GM18517 (cell line): Measurements from ENCODE around the gene ZNF791.
"Not testable (repeated sequence)": the region's sequence is repeated elsewhere in the genome, so short reads cannot be mapped to it uniquely, and the experiment has no call there.

Source experiments
- ATAC-seq: cut with Tn5 transposase; IDR thresholded peaks from one replicate; pipeline ENCODE4 v1.9.1; 2021; ENCODE audit warnings: mild to moderate bottlenecking, moderate library complexity; ENCODE audit not compliant: unreplicated experiment

ZNF791 gene

DNA sequence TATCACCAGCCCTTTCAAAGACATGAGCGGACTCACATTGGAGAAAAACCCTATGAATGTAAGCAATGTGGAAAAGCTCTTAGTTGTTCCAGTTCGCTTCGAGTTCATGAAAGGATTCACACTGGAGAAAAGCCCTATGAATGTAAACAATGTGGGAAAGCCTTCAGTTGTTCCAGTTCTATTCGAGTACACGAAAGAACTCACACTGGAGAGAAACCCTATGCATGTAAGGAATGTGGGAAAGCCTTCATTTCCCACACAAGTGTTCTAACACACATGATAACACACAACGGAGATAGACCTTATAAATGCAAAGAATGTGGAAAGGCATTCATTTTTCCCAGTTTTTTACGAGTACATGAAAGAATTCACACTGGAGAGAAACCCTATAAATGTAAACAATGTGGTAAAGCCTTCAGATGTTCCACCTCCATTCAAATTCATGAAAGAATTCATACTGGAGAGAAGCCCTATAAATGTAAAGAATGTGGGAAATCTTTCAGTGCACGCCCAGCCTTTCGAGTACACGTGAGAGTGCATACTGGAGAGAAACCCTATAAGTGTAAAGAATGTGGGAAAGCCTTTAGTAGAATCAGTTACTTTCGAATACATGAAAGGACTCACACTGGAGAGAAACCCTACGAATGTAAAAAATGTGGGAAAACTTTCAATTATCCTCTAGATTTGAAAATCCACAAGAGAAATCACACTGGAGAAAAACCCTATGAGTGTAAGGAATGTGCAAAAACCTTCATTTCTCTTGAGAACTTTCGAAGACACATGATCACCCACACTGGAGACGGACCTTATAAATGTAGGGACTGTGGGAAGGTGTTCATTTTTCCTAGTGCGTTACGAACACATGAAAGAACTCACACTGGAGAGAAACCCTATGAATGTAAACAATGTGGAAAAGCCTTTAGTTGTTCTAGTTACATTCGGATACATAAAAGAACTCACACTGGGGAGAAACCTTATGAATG lies 17.6 kb downstream of the ZNF791 start:
- no peak for ATAC-seq

DNA sequence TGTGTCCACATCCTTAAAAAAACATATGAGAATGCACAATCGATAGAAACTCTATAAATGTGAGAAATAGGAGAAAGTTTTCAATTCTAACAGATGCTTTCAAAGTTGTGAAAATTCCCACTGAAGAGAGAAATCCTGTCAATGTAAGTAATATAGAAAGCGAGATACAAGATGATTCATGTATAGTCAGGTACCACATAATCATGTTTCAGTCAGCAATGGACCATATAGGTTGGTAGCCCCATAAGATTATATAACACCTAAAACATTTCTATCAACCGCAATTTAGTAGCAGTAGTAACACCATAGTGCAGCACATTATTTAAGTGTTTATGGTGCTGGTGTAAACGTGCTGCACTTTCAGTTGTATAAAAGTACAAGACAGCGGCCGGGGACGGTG lies 18.5 kb downstream of the ZNF791 start:
- no peak for ATAC-seq

DNA sequence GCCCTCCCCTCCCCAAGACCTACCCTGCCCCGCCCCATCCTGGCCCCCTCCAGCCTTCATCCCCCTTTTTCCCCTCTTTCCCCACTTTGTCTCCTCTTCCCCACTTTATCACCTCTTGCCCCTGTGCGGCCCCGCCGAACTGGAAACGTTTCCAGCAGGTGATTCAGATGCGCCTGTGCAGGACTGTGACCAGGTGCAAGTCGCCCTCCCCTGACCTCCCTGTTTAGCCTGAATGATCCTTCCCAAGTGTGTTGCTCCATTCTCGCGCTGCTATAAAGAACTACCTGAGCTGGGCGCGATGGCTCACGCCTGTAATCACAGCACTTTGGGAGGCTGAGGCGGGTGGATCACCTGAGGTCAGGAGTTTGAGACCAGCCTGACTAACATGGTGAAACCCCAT lies 25.9 kb downstream of the ZNF791 start:
- no peak for ATAC-seq

DNA sequence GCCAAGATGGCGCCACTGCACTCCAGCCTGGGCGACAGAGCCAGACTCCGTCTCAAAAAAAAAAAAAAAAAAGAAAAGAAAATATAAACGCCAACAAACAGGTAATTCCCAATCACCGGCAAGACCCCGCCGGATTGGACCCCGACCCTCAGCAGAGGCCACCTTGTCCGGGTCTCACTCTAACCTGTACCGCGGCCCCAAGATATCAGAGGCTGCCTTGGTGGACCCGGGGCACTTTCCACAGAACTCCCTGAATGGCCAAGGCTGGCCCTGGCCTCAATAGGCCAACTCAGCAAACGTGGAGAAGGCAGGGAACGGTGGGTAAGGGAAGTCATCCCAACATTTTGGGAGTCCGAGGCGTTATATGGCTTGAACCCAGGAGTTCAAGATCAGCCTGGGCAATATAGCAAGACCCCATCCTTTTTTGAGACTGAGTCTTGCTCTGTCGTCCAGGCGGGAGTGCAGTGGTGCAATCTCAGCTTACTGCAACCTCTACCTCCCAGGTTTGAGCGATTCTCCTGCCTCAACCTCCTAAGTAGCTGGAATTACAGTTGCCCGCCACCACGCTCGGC lies 28.0 kb downstream of the ZNF791 start:
- ATAC-seq, result no peak

DNA sequence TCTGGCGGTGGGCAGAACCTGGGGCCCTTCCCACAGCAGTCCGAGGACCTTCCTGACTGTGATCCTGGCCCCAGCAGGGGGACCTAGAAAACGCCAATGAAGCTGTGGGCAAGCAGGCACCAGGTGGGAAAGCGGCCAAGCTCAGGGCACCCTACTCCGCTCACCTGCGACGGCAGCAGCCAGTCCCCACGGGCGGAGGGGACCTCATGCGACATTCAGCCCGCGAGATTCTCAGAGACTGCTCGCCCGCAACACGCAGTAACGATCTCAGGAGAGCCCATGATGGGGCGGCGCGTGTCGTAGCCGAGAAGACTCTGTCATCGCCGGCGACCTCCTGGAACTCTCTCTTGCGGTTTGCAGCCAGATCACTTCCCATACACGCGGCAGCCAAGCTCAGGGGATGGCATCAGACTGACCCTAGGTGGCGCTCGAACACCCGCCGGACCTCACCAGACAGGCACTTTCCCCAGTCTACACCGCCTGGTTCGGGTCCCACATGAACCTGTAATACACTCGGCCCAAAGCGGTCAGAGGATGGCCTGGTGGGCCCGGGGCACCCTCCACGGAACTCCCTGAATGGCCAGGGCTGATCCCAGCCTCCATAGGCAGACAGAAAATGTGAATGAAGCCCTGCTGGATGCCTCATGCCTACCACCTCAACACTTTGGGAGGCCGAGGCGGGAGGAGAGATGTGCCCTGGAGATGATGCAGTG lies 29.3 kb downstream of the ZNF791 start:
- no peak for ATAC-seq

DNA sequence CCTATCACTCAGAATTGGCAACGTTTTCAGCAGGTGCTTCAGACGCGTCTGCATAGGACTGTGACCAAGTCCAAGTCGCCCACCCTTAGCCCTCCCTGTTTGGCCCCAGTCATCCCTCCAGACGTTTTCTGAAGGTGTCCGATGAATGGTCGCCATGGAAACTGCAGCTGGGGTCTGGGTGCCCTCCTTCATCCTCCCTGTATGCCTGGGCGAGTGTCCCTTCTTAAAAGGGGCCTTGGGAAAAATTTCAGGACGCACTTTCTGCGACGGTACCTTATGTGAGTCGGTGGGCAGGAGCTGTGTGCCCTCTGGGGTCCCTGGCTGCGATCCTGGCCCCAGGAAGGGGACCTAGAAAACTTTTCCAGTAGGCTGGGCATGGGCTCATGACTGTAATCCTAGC lies 30.7 kb downstream of the ZNF791 start:
- ATAC-seq, result no peak

DNA sequence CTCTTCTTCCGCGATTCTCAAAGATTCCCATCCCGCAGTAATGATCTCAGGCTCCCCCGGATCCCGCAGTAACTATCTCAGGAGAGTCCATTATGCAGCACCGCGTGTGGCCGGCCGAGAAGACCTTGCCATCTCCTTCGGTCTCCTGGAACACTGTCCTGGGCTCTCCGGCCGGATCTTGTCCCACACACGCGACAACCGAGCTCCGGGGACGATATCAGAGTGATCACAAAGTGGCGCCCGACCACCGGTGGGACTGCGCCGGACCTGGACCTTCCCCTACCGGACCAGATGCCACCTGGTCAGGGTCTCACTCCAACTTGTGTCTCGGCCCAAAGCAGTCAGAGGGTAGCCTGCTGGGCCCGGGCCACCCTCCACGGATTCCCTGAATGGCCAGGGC lies 31.8 kb downstream of the ZNF791 start:
- no peak for ATAC-seq

DNA sequence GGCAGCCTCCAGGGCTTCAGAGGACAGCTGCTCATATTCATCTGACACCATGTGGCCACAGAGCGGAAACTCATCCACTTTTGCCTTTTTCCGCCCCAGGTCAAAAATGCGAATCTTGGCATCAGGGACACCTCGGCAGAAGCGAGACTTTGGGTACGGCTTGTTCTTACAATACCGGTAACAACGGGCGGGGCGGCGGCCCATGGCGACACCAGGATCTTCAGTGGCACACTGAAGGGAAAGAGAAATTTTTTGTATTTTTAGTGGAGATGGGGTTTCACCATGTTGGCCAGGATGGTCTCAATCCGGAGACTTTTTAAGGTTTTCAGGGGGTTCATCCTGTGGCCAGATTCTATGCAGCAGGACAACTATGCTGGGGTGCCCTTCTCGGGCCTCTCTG lies 33.0 kb downstream of the ZNF791 start:
- not testable (repeated sequence) for ATAC-seq

DNA sequence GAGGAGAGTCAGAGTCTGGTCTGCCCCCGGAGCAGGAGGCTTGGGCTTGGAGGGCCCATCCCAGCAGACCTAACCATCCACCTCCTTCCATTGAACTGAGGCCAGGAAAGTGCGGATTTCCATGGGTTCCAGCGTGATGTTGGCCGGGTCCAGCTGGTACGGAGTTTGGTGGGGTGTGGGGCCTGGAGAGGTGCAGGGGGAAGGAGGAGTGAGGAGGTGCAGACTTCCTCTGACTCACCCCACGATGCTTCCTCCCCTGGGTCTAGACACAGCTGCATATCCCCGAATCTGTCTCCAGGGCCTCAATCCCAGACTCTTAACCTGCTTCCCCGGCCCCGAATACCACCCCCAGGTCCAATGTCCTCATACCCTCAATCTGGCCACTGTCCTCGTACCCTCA lies 35.8 kb downstream of the ZNF791 start:
- ATAC-seq, result no peak

DNA sequence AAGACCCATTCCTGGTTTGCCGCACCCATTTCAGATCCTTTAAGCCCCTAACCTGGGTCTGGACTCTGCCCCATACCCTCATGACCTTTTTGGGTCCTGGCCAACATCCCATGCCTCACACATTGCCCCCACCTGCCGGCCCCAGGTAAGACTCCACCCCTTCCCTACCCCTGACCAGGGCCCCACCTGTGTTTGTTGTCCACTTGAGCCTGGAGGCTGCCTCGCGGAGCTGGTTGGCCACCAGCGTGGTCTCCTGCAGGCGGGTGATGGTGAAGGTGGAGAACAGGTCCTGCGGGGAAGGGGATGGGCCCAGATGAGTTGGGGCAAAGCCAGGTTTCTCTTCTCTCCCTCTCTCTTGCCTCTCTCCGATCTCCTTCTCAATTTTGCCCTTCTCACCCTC lies 36.3 kb downstream of the ZNF791 start:
- no peak for ATAC-seq

DNA sequence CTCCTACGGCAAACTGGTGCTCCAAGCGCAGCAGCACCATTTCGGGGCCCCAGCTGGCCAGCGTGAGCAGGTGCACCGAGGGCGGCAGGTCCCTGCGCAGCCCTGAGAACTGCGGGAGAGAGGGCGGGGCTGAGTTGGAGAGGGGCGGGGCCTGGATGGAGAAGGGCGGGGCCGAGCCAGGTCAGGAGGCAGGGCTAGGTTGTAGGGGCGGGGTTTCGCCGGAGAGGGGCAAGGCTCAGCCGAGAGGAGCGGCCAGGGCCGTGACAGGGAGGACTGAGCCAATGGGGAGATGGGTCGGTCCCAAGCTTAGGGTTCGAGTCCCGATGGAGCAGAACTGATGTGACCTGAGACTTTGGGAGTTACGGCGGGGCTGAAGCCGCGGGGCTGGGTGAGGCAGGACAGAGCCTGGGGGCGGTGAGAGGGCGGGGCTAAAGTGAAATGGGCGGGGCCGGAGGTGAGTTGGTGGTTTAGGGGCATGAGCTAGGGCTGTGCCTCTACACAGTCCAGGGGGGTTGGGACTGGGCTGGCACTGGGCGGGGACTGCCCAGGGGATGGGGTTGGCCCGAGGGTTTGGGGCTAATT lies 36.9 kb downstream of the ZNF791 start:
- no peak for ATAC-seq

DNA sequence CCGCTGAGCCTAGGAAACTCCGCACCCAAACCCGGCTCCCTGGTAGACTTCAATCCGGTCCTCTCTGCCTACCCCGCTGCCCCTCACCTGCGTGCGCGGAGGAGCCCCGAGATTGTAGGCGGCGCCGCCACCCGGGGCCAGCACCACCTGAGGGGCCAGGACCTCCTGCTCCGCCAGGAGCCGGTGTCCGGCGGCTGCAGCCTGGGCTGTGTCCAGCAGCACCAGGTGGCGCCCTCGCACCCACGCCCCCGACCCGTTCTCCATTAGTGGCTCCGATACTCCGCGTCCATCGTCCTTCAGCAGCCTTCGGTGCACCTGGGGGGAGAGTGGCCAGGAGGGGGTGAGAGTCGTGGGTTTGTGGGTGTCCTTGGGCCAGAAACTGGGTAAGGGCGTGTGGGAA lies 37.4 kb downstream of the ZNF791 start:
- no peak for ATAC-seq

DNA sequence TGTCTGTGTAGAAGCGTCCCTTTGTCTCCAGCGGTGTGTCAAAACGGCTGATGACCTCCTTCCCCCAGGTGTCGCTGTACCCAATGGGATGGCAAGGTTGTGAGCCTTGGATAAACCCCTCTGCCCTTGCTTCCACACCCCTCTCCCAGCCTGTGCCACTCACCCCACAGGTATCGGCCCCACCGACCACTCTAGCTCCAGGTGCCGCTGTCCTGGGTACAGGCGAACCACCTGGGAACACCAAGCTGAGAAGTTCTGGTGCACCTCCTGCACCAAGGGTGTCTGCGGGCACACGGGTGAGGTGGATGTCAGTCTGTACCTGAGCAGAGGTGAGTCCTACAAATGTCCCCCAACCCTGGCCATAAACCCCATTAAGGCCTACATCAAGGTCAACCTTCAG lies 39.2 kb downstream of the ZNF791 start:
- no peak for ATAC-seq

DNA sequence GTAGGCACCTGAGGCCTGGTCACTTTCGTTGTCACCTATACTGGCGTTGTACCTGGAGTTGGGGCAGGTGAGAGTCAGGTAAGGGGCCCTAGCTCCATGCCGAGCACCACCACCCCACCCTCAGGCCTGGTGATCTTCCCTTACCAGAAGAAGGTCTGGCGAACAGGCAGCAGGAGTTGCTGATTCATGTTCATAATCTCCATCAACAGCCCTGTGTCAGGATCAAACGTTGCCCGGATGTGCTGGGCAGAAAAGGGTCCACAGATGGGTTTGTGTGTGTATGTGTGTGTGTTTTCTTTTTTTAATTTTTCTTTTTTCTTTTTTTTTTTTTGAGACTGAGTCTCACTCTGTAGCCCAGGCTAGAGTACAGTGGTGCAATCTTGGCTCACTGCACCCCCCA lies 41.5 kb downstream of the ZNF791 start:
- no peak for ATAC-seq

DNA sequence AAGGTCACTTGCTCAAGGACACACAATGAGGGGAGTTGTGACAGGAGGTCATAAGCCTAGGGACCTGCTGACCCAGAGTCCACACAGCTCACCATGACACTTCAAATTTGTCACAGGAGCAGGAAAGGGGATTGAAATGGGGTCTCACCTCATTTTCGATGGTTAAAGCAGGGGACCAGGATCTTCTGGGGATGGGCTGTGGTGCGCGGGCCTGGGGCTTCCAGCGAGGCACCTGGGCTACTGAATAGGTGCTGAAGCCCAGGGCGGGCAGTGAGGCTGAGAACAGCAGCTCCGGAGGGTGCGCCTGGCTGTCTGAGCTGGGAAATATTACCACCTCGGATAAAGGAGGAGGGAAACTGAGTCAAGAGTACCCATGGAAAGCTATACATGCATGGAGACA lies 44.8 kb downstream of the ZNF791 start:
- ATAC-seq, result no peak

DNA sequence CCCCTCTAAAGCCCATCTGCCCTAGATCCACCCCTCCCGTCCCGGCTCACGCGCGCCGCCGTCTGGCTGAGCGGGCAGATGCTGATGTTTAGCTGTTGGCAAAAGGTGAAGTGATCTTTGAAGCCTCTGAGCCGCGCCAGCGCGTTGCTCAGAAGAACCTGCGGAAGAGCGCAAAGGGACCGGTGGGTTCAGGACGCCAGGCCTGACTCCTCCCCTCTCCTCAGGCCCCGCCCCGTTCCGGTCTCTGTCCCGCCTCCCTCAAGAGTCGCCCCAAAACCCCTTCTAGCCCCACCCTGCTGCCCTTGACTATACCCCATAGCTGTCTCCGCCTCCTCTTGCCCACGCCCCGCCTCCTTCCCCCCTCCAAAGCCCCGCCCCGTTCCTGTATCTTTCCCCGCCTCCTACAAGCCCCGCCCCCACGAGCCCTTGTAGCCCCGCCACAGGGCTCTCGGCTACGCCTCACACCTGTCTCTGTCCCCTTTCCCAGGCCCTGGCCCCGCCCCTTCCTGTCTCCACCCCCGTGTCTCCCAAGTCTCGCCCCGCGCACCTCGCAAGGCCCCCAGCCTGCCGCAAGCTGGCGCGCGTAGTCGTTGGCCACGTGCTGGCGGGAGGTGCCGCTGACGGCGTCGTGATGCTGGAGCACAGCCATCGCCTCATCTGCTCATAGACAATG lies 46.3 kb downstream of the ZNF791 start:
- no peak for ATAC-seq

DNA sequence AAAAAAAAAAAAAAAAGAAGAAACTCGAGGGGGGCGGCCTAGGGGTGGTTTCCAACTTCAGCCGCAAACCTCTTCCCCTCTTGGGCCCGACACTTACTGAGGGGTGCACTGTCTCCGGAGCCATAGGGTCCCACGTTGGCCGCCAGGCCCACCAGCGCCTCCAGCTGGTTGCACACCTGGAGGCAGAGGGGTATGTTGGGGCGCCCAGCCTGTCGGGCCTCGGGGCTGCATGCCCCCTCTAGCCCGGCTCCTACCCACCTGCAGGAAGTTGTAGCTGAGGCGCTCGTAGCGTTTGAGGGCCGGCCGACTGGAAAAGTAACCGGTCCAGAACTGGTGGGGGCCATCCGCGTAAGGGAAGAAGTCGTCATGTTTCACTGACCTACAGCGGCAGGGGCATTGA lies 47.2 kb downstream of the ZNF791 start:
- no peak for ATAC-seq

DNA sequence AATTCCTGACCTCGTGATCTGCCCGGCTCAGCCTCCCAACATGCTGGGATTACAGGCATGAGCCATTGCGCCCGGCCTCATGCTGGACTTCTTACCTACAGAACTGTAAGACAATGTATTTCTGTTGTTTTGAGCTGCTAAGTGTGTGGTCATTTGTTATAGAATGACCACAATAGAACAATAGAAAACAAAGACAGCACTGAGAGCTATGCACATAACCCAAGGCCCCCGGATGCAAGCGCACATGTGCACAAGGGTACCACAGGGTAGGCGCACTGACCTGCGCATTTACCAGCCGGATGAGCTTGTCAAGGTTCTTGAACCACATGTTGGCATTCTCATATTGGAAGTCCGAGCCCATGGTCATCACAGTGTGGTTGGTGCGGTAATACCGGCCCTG lies 50.3 kb downstream of the ZNF791 start:
- no peak for ATAC-seq

DNA sequence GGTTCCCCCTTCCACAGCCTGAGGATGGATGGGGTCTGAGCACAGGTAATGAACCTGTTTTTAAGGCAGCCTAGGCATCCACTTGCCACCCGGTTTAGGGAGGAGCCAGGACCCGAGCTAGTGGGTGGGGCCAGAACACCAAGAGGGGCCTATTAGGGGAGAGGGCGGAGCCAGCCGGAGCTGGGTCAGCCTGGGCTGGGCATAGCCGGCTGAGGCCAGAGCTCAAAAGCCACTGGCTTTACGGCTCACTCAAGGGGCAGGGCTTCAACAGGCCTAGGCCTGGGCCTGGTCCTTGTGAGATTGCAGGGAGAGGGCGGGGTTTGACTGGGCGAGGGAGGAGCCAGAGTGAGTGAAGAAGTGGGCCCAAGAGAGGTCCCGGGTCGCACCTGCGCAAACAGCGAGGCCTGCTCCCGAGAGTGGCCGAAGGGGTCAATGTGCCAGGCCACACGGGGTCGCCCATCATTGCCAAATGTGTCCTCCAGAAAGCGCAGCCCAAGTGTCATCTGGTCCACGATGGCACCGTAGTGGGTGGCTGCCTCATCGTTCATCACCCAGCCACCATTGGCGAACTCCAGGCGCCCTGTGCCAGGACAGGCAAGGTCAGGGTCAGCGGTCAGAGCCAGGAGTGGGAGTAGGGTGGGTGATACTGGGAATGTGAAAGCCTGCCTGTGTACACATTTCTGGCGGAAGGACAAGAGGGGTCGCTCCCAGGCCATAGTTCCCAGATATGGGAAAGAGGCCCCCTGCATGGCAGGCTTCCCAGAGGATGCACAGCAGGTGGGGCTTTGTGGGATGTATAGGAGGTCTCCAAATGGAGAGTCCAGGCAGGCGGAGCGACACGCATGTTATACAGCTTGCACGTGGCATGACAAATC lies 53.9 kb downstream of the ZNF791 start:
- no peak for ATAC-seq

DNA sequence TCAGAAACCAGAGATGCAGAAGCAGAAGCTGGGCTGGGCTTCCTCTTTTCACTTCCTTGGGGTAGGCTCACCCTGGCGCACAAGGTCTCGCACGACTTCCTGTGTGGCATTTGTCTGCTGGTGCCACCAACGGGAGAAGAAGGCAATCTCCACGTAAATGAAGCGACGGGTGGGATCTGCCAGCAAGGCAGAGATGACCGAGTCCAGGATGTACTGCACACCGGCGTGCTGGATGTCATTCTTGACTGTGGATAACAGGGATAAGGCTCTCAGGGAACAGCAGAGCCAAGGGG lies 54.5 kb downstream of the ZNF791 start:
- ATAC-seq, result no peak
